Right renal cortex interstitium (tissue), 3 donors: ENCODE results near the gene NDUFS6. TPM values are rescaled to one million over a fixed set of nuclear protein-coding genes. Genes with fewer than 3 reads are reported as not detected.
"Not testable (repeated sequence)": the region's sequence is repeated elsewhere in the genome, so short reads cannot be mapped to it uniquely, and the experiment has no call there.

Experiments used
- DNase-seq, 3 donors: peaks; one replicate each; pipeline ENCODE4 v3.0.0-alpha.2; 2013; ENCODE audit warnings: low read depth in 3 of 3, low spot score in 2 of 3
- polyA plus RNA-seq, 3 donors: library from polyadenylated mRNA; unstranded; fragments of 120-200 nt; gene quantifications; one replicate each; pipeline ENCODE4 v1.2.1, GENCODE V29; 2013; ENCODE audit not compliant: insufficient read length in 3 of 3

NDUFS6 gene
- polyA plus RNA-seq, 3 donors: 52.6 to 61.3 (median 54.6) TPM

DNA sequence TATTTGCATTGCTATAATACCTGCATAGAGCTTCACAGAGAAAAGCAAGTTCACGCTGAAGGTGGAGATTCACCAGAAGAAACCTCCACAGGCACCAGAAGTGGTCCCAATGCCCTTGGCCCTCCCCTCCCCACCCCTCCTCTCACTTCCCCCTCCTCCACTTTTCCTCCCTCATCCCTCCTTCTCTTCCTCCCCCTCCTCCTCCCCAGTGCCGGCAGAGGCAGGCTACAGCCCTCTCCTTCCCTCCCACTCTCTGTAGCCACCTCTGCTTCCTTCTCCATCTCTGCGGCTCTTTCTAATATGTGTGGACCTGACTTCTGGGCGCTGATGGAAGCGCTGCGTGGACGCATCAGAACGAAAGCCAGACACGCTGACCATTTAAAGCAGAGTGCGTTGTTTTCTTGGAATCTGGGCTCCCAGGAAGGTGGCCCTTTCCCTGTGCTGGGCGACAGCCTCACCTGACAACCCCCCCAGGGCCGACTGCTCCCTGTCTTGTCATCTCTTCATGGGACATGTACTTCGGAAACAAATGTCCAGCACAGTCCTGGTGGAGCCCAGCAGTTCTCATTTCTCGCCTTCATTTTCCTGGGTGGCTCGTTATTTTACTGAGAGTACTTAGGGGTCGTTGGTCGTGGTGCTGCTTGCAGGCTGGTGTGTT, 29.5 kb downstream of the NDUFS6 start:
- DNase-seq: no peak

- DNase-seq: no peak
These were observed 30.1 kb downstream of the NDUFS6 start for GRCh38 chr5:1831257-1831656.

- DNase-seq: no peak
These were observed 30.6 kb downstream of the NDUFS6 start for GRCh38 chr5:1831677-1832313.

DNA sequence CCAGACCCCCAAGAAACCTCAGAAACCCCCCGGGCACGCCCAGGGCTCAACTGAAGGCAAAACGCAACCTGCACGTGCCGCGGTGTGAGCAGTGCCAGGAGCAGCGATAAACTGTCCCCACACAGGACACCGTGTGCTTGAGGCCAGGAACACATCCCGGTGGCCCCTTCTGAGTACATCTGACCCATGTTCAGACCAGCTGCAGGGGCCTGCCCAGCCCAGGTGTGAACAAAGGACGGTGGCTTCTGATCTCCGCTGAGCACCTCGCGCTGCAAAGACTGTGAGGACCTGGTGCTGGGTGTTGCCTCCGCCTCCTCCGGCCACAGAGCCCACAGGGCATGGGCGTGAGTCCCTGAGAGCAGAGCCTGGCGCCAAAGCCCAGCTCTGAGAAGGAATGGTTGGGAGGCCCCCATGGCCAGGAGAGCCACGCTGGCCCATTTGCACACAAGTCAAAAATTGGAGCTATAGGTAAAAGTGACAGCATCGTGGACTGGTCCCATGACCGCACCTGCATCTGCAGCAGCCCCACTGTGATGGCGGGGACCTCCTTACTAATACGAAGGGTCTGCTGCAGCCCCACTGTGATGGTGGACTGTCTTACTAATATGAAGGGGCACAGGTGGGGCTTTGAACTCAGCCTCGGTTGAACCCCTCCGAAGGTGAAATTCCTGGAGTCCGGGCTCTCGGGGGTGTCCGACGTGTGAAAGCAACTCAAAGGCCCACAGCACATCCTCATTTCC, 31.5 kb downstream of the NDUFS6 start:
- no peak for DNase-seq

- DNase-seq: no peak
These were observed 32.2 kb downstream of the NDUFS6 start for GRCh38 chr5:1833264-1834021.

DNA sequence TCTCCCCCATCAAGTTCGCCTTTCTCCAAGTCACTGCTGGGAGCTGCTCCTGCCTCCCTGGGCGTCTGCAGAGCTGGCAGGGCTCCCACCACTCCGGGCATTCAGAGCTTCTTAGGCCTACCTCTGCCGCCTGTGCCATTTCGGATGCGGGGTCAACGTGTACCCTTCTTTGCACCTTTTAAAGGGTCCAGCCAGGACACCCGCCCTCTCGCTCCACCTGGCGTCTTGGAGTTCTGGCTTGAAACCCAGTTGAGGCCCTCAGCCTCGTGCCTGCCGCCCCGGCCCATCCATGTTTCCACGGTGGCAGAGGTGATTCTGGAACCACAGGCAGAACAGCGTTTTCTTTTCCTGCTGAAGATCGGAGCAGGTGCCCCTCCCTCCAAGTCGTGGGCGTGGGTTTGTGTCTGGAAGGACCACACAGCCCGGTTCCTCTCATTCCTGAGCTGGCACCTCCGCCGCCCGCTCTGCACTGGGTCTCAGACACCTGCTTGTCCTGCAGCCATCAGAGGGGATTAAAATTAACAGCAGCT, 32.9 kb downstream of the NDUFS6 start:
- no peak for DNase-seq

GRCh38 chr5:1834721-1835429, 33.7 kb downstream of the NDUFS6 start:
- DNase-seq: no peak

- DNase-seq: no peak
These were observed 34.2 kb downstream of the NDUFS6 start for GRCh38 chr5:1835431-1835830.

DNA sequence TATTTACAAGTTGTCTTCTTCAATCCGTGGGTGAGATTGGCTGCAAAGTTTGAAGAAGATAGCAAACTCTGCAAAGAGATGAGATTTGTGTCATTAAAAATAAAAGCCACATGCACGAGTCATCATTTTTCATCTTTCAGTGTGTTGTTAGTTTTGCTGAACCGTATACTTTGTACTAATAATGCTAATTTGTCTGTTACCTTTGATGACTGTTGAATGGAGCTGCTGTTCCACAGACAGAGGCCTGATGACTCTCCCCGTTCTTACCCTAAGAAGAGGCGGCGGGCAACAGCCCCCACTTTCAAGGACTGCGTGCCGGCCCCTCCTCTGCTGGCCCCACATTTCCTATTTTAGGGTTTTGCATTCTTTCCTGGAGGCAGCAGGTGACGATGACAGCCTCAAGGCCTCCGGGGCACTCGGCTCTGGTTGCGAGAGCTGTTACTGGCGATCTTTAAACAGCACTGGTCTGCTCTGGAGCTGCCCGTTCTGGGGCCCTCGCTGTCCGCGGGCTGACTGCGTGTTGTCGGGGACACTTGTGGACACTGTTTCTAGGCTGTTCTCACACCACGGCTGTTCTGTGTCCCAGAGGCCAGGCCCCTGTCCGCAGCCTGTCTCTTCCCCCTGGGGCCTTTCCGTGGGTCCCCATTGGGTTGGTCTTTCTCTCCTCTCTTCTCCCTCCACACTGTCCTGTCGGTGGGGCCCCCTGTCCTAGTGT, 35.1 kb downstream of the NDUFS6 start:
- DNase-seq: no peak

- DNase-seq: no peak
These were observed 36.0 kb downstream of the NDUFS6 start for GRCh38 chr5:1836891-1837880.

GRCh38 chr5:1838013-1838412, 36.8 kb downstream of the NDUFS6 start:
- no peak for DNase-seq

DNA sequence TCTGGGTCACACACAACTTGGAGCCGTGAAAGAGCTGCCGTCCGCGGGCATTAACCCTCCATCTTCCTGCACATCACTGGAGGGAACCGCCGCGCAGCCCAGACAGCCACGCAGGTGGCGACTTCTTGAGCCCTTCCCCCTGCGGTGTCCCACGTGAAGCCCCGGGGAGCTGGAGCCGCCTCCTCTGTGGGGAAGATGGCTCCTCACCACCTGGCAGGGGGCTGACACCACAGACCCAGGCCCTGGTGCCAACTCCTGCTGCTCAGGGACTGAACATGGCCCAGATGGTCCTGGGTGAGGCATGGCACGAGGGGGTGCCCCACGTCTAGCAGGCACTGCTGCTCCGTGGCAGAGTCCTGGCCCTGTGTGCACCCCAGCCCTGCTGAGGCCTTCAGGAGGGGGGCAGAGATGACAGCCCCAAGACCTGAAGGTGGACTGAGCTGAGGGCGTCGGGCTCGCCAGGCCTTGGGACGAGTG, 38.9 kb downstream of the NDUFS6 start:
- DNase-seq: no peak

DNA sequence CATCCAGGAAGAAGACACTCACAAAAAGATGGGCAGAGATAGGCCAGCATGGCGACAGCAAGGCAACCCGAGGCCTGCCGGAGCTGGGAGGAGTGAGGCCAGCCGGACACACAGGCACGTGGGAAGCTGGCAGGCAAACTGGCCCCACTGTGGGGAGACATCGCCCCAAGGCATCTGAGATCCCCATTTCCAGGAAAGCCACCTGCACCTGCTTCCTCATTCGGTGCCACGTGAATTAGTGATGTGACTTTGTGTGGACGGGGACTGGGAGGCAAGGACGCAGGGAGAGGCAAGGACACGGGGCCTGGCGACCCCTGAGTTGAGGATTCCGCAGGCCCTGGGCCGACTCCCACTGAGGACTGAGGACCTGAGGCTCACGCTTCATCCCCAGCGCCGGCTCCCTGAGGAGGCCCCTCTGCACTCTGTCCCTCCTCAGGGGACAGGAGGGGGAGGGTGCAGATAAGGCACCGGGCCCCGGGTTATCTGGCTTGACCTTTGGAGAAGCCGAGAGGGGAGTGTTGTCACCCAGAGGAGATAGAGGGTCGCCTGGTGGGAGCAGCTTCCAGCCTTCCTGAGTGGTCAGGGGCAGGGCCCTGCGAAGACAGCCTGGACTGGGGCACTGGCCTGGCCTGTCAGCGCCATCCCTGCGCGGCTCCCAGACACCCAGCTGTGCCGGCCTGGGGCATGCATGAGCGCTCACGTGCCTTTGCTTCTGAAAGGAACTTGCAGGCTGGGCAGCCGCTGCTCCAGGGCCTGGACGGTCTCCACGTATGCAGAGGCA, 39.7 kb downstream of the NDUFS6 start:
- no peak for DNase-seq

DNA sequence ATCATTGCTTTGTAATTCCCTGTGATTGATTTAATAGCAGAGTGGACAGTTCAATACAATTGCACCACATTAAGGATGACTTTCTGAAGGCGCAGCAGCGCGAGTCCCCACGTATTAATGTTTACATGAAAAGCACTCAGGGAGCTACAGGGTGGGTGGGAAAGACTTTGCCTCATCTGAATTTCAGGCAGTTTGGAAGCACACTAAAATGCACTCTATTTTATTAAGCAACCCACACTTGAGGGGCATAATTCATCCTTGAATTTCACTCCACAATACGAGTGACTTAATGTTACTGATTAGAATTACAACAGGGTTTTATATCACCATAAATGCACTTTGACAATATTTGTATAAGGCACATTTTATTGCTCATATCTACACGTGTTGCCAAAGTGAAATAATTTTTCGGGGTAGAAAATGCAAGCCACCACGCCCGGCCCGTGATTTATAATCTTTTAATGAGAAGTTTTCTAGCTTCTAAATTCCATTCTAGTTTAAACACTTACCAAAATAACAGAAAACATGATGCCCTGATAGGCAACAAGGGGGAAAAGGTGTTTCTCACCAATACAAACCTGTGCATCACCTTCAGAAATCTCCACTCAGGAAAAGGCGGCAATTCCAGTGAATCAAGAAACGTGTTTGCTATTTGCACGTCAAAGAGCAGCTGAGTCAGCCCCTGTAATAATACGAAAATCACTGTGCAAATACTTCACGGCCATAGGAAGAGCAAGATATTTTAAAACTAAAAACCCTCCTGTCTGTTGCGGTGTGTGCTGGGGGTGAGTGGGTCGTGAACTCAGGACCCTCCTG, 41.0 kb downstream of the NDUFS6 start:
- no peak for DNase-seq

GRCh38 chr5:1843761-1844160, 42.6 kb downstream of the NDUFS6 start:
- not testable (repeated sequence) for DNase-seq

DNA sequence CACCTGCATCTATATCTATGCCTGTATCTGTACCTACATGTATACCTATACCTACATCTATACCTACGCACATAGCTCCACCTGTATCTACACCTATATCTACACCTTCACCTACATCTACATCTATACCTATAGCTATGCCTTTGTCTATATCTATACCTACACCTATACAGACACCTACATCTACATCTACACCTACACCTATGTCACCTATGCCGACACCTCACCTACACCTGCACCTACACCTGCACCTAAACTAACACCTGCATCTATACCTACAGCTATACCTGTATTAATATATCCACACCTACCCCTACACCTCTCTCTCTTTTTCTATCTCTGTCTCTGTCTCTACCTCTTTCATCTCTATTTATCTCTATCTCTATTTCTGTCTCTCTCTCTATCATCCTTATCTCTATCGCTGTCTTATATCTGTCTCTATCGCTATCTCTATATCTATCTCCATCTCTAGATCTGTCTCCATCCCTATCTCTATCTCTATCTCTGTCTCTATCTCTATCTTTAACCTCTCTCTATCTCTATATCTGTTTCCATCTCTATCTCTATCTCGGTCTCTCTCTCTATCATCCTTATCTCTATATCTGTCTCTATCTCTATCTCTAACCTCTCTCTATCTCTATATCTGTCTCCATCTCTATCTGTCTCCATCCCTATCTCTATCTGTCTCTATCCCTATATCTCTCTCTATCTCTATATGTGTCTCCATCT, 43.7 kb downstream of the NDUFS6 start:
- DNase-seq: no peak
